ENCODE results near the gene CENPT.

CENPT gene

DNA sequence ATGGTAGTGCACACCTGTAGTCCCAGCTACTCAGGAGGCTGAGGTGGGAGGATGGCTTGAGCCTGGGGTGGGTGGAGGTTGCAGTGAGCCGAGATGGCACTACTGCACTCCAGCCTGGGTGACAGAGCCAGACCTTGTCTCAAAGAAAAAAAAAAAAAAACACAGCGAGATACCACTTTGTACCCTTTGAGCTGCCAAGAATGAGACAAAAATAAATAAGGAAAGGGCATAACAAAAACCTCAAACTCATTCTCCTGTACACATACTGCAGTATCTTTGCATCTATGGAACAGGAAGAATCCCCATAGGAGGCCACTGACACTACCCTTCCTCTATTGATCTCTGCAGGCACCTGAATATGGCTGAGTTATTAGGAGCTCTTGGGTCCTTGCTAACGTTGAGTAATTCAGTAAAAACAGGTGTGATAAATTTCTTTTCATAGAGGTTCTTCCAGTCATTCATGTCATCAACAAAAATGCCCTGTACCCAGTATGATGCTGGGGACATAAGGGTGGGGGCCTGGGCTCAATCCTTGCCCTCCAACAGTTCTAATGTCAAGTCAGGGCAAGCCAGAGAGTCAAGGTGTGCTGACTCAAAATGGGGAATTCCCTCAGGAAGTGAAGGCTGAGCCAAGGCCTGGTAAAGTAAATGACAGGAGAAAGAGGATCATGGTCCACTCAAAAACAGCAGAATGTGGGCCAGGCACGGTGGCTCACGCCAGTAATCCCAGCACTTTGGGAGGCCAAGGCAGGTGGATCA lies 68.1 kb downstream of the CENPT start:
- no peak overlapping the region for H3K4me3 ChIP-seq (ENCODE audit: low read length)
- TF ChIP-seq, protein P1, sequence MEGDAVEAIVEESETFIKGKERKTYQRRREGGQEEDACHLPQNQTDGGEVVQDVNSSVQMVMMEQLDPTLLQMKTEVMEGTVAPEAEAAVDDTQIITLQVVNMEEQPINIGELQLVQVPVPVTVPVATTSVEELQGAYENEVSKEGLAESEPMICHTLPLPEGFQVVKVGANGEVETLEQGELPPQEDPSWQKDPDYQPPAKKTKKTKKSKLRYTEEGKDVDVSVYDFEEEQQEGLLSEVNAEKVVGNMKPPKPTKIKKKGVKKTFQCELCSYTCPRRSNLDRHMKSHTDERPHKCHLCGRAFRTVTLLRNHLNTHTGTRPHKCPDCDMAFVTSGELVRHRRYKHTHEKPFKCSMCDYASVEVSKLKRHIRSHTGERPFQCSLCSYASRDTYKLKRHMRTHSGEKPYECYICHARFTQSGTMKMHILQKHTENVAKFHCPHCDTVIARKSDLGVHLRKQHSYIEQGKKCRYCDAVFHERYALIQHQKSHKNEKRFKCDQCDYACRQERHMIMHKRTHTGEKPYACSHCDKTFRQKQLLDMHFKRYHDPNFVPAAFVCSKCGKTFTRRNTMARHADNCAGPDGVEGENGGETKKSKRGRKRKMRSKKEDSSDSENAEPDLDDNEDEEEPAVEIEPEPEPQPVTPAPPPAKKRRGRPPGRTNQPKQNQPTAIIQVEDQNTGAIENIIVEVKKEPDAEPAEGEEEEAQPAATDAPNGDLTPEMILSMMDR (IDR thresholded peaks at IDR 0.05; ENCODE audit: insufficient read depth, low read depth, low read length, missing control alignments): no peak
- peak; percentile 86 for DNase-seq (ENCODE audit: low read depth)

Measured in epithelial cell of esophagus (primary cell).